ENCODE results near the gene ELOVL7. TPM values are rescaled to one million over a fixed set of nuclear protein-coding genes. Genes with fewer than 3 reads are reported as not detected.
"Not testable (repeated sequence)": the region's sequence is repeated elsewhere in the genome, so short reads cannot be mapped to it uniquely, and the experiment has no call there.

ELOVL7 gene
- total and polyA plus RNA-seq, 10 of the 15 experiments (the other 5 are each of a cell fraction or from before 2014, with no cell fraction given), result 0.26 to 1.2 (median 0.92) TPM

DNA sequence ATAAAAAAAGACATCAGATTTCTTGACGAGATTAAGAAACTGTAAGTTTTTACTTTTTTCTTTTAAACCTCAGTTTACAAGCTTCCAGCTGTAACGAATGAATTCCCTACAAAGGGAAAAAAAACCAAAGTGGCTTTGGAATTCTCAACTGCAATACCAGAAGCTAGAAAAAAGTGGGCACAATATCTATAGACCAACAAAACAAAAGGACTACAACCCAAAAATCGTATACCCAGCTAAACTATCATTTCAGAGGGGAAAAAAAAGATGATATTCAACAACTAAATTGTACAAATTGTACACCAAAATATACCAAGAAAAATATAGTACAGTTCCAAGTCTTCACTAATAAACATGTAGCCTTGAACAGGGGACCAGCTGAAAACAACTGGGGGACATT is 26.8 kb upstream of the ELOVL7 start (continued):
- TF ChIP-seq SMC3 (IDR thresholded peaks at IDR 0.05; ENCODE audit: borderline replicate concordance, low read length) (no peak), HCFC1 (IDR thresholded peaks at IDR 0.05; ENCODE audit: low read length) (no peak), NFIC (IDR thresholded peaks at IDR 0.05; ENCODE audit: low read depth, low read length) (no peak)

- in situ Hi-C loops (cut with MboI); SMC1A ChIA-PET (ENCODE audit: uncharacterized antibody, unreplicated experiment); H3K4me3 ChIP-seq; H3K27me3 ChIP-seq (replicated peaks in 1 of 2; ENCODE audit: control insufficient read depth in 2 of 2, insufficient read depth in 2 of 2, low read length in 1 of 2); RAD21 ChIA-PET (ENCODE audit: unreplicated experiment); H3K27ac ChIP-seq (ENCODE audit: control insufficient read depth, insufficient read depth); POLR2A ChIA-PET; BruUV-seq (replicated peaks); H3K4me1 ChIP-seq (ENCODE audit: control insufficient read depth, insufficient read depth, low read length); H3K9ac ChIP-seq (ENCODE audit: control insufficient read depth, insufficient read depth, low read length); intact Hi-C loops (cut with micrococcal nuclease; ENCODE audit: unreplicated experiment); H4K20me1 ChIP-seq (ENCODE audit: control insufficient read depth, insufficient read depth); H3K4me2 ChIP-seq (ENCODE audit: control insufficient read depth, insufficient read depth); H3K36me3 ChIP-seq (ENCODE audit: control insufficient read depth in 2 of 2, insufficient read depth in 2 of 2, low read length in 1 of 2); CTCF ChIA-PET; H2AFZ ChIP-seq (ENCODE audit: control insufficient read depth, low read depth, low read length); ATAC-seq; H3K9me3 ChIP-seq (replicated peaks; ENCODE audit: control insufficient read depth, insufficient read depth, low read length); DNase-seq (ENCODE audit: low read depth, low spot score); FAIRE-seq; H3K79me2 ChIP-seq (ENCODE audit: control insufficient read depth, insufficient read depth, low read length): not testable (repeated sequence)
- WGBS (ENCODE audit: insufficient coverage, insufficient replicate concordance, low lambda C conversion rate, missing lambda C conversion rate), result 81% methylated on average over 12 of the region's 16 CpGs
Observed at GRCh38 chr5:60860572-60860971, 16.5 kb upstream of the ELOVL7 start.

DNA sequence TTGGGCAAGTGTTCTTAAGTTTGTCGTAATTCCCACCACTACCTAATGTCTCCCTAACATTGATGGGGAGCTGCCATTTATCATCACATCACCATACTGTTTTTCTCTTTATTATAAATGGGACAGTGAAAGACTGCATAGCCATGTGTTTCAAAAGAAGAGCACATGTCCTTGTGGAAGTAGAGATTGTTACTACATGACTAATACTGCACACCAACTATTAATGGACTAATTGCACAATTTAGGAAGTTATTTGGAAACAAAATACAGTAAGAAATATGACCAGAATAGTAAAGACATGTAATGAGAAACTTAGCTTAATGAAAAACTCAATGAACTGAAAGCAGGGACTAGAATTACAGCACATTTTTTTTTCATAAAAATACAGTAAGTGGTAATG is 12.0 kb upstream of the ELOVL7 start:
- Histone ChIP-seq H3K4me3 (no peak overlapping the region), H3K36me3 (ENCODE audit: control insufficient read depth in 2 of 2, insufficient read depth in 2 of 2, low read length in 1 of 2) (no peaks in the 10 kb centered on the region), H3K79me2 (ENCODE audit: control insufficient read depth, insufficient read depth, low read length) (no peaks in the 10 kb centered on the region), H3K9me3 (replicated peaks; ENCODE audit: control insufficient read depth, insufficient read depth, low read length) (no peaks in the 10 kb centered on the region), H3K27ac (ENCODE audit: control insufficient read depth, insufficient read depth) (no peak overlapping the region), H2AFZ (ENCODE audit: control insufficient read depth, low read depth, low read length) (no peak overlapping the region), H3K9ac (ENCODE audit: control insufficient read depth, insufficient read depth, low read length) (no peak overlapping the region), H3K4me2 (ENCODE audit: control insufficient read depth, insufficient read depth) (no peak overlapping the region), H3K4me1 (ENCODE audit: control insufficient read depth, insufficient read depth, low read length) (no peaks in the 10 kb centered on the region), H3K27me3 (replicated peaks in 1 of 2; ENCODE audit: control insufficient read depth in 2 of 2, insufficient read depth in 2 of 2, low read length in 1 of 2) (no peaks in the 10 kb centered on the region), H4K20me1 (ENCODE audit: control insufficient read depth, insufficient read depth) (no peaks in the 10 kb centered on the region)
- RAD21 ChIA-PET (ENCODE audit: unreplicated experiment), result no interaction called here
- intact Hi-C loops (cut with micrococcal nuclease; ENCODE audit: unreplicated experiment) (no loop called here), in situ Hi-C loops (cut with MboI) (no loop called here)
- DNase-seq (ENCODE audit: low read depth, low spot score), result no peak
- SMC1A ChIA-PET (ENCODE audit: uncharacterized antibody, unreplicated experiment), result interaction anchor here (1.2 kb wide), 1 partner anchor 11 kb away, joined by 4 read pairs; no protein-coding TSS in a partner anchor
- POLR2A ChIA-PET, result no interaction called here
- no TSS peak for BruUV-seq (replicated peaks)
- no peak for ATAC-seq
- CTCF ChIA-PET, result interaction anchor here (0.5 to 1.6 kb wide), 5 partner anchors 11 to 1082 kb away, joined by 3 to 4 read pairs (median 3); no protein-coding TSS in a partner anchor
- FAIRE-seq, result no peak
- 100% methylated on average over 1 of the region's 1 CpG for WGBS (ENCODE audit: insufficient coverage, insufficient replicate concordance, low lambda C conversion rate, missing lambda C conversion rate)
- no peak for TF ChIP-seq USF2 (IDR thresholded peaks at IDR 0.05; ENCODE audit: borderline replicate concordance, low read depth, low read length)
- TF ChIP-seq POLR2A (IDR thresholded peaks at IDR 0.05; ENCODE audit: low read depth, low read length), result no peak
- no peak for TF ChIP-seq CHD2 (IDR thresholded peaks at IDR 0.05; ENCODE audit: borderline replicate concordance, low read depth, low read length)
- TF ChIP-seq FOXM1 (IDR thresholded peaks at IDR 0.05; ENCODE audit: low read depth, low read length), result no peak
- no peak for TF ChIP-seq PAX5 (IDR thresholded peaks at IDR 0.05; ENCODE audit: borderline replicate concordance, low read depth, low read length)
- TF ChIP-seq POLR2AphosphoS2 (IDR thresholded peaks at IDR 0.05; ENCODE audit: low read depth, low read length), result no peak
- TF ChIP-seq HDGF (IDR thresholded peaks at IDR 0.05), result no peak
- TF ChIP-seq RB1 (IDR thresholded peaks at IDR 0.05; ENCODE audit: borderline replicate concordance), result no peak
- no peak for TF ChIP-seq NBN (IDR thresholded peaks at IDR 0.05)
- TF ChIP-seq E2F4 (IDR thresholded peaks at IDR 0.05; ENCODE audit: low read depth, low read length), result no peak
- no peak for TF ChIP-seq MEF2B (IDR thresholded peaks at IDR 0.05; ENCODE audit: partially characterized antibody, poor library complexity, severe bottlenecking)
